Right renal pelvis (tissue), 4 donors: Measurements from ENCODE around the gene MMP23B. TPM values are rescaled to one million over a fixed set of nuclear protein-coding genes. Genes with fewer than 3 reads are reported as not detected.

ENCODE experiments used
- DNase-seq, 4 donors: peaks; one replicate each; pipeline ENCODE4 v3.0.0-alpha.2; 2013; ENCODE audit warnings: low read depth in 4 of 4, low spot score in 3 of 4, missing footprints in 1 of 4
- polyA plus RNA-seq, 4 donors: library from polyadenylated mRNA; unstranded; fragments of 120-200 nt; gene quantifications; one replicate each; pipeline ENCODE4 v1.2.1, GENCODE V29; 2013; ENCODE audit not compliant: insufficient read length in 4 of 4

Gene MMP23B
- polyA plus RNA-seq, 4 donors: 16.9 to 38.6 (median 21.7) TPM

GRCh38 chr1:1618396-1619068 is 13.4 kb upstream of the MMP23B start:
- DNase-seq: no peak

- no peak for DNase-seq
Measured at GRCh38 chr1:1619917-1620361, 12.0 kb upstream of the MMP23B start.

- no peak for DNase-seq
Measured at GRCh38 chr1:1620433-1621139, 11.4 kb upstream of the MMP23B start.

GRCh38 chr1:1621173-1622009 is 10.6 kb upstream of the MMP23B start:
- no peak for DNase-seq

- no peak for DNase-seq
Measured at GRCh38 chr1:1622010-1622787, 9.8 kb upstream of the MMP23B start.

GRCh38 chr1:1622788-1623094 is 9.2 kb upstream of the MMP23B start:
- DNase-seq: no peak

GRCh38 chr1:1623181-1623630 is 8.8 kb upstream of the MMP23B start:
- DNase-seq: no peak

- DNase-seq: no peak
Measured at GRCh38 chr1:1623631-1624442, 8.1 kb upstream of the MMP23B start.

GRCh38 chr1:1624443-1625403 is 7.2 kb upstream of the MMP23B start:
- no peak for DNase-seq

GRCh38 chr1:1625404-1625775 is 6.6 kb upstream of the MMP23B start:
- DNase-seq: no peak

- DNase-seq: no peak
Measured at GRCh38 chr1:1625824-1626206, 6.2 kb upstream of the MMP23B start.

- no peak for DNase-seq
Measured at GRCh38 chr1:1626207-1627141, 5.5 kb upstream of the MMP23B start.

GRCh38 chr1:1627261-1627828 is 4.6 kb upstream of the MMP23B start:
- DNase-seq: no peak

GRCh38 chr1:1627829-1628753 is 3.9 kb upstream of the MMP23B start:
- no peak for DNase-seq

- no peak for DNase-seq
Measured at GRCh38 chr1:1628754-1629429, 3.1 kb upstream of the MMP23B start.
